C4-2B (cell line): ENCODE measurements around the gene FA2H.

Experiments used
- ZFX ChIP-seq: fragments of 450-650 bp; IDR thresholded peaks from 2 replicates; pipeline ENCODE4 v1.6.1; 2017
- TF ChIP-seq, protein P1 (sequence below): fragments of 450-650 bp; conservative IDR thresholded peaks from 2 replicates; pipeline ENCODE4 v1.5.1; 2017; ENCODE audit warnings: mild to moderate bottlenecking

DNA sequence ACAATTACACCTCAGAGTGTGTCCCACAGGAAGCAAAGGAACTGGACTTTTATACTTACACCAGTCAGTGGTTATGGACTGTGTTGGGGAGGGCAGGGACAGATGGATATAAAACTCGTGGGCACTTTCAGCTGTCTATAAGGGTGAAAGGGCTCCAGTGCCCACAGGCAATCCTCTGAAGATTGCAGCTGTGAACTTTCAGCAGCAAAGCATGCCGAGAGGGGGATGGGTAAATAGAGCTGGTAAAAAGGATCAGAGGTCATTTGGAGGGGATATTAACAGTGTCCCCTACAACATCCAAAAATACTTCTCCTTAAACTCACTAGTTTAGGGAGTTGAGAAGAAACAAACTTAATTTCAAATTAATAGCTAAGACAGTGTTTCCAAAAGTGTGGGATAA is 94.6 kb downstream of the FA2H start:
- TF ChIP-seq, protein P1, sequence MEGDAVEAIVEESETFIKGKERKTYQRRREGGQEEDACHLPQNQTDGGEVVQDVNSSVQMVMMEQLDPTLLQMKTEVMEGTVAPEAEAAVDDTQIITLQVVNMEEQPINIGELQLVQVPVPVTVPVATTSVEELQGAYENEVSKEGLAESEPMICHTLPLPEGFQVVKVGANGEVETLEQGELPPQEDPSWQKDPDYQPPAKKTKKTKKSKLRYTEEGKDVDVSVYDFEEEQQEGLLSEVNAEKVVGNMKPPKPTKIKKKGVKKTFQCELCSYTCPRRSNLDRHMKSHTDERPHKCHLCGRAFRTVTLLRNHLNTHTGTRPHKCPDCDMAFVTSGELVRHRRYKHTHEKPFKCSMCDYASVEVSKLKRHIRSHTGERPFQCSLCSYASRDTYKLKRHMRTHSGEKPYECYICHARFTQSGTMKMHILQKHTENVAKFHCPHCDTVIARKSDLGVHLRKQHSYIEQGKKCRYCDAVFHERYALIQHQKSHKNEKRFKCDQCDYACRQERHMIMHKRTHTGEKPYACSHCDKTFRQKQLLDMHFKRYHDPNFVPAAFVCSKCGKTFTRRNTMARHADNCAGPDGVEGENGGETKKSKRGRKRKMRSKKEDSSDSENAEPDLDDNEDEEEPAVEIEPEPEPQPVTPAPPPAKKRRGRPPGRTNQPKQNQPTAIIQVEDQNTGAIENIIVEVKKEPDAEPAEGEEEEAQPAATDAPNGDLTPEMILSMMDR: no peak
- TF ChIP-seq ZFX: no peak
